T1000 (cell line): Measurements from ENCODE around the gene THADA.
"Not testable (repeated sequence)": the region's sequence is repeated elsewhere in the genome, so short reads cannot be mapped to it uniquely, and the experiment has no call there.

ENCODE experiments used
- DNase-seq: peaks from one replicate; lab custom pipeline; 2025; ENCODE audit warnings: mixed read lengths; lab: John Stamatoyannopoulos, UW

The THADA gene

GRCh38 chr2:43387092-43388062, 208.5 kb downstream of the THADA start:
- no peak for DNase-seq

GRCh38 chr2:43386679-43387078, 209.2 kb downstream of the THADA start:
- not testable (repeated sequence) for DNase-seq

GRCh38 chr2:43384143-43384542, 211.7 kb downstream of the THADA start:
- DNase-seq = no peak

- DNase-seq = no peak
These were observed 212.3 kb downstream of the THADA start for GRCh38 chr2:43383533-43383932.

- no peak for DNase-seq
These were observed 216.3 kb downstream of the THADA start for GRCh38 chr2:43379494-43379893.

- DNase-seq = no peak
These were observed 218.5 kb downstream of the THADA start for GRCh38 chr2:43377327-43377726.

GRCh38 chr2:43376523-43377198, 219.2 kb downstream of the THADA start:
- no peak for DNase-seq

- no peak for DNase-seq
These were observed 219.9 kb downstream of the THADA start for GRCh38 chr2:43375746-43376522.

- DNase-seq = no peak
These were observed 223.3 kb downstream of the THADA start for GRCh38 chr2:43372416-43373081.

GRCh38 chr2:43370705-43371104, 225.1 kb downstream of the THADA start:
- DNase-seq = no peak

GRCh38 chr2:43370146-43370545, 225.7 kb downstream of the THADA start:
- DNase-seq = no peak

- DNase-seq = no peak
These were observed 227.1 kb downstream of the THADA start for GRCh38 chr2:43368483-43369385.

- DNase-seq = no peak
These were observed 228.6 kb downstream of the THADA start for GRCh38 chr2:43367012-43367782.

- no peak for DNase-seq
These were observed 232.7 kb downstream of the THADA start for GRCh38 chr2:43363120-43363519.

- DNase-seq = no peak
These were observed 234.6 kb downstream of the THADA start for GRCh38 chr2:43361286-43361685.

- no peak for DNase-seq
These were observed 235.7 kb downstream of the THADA start for GRCh38 chr2:43360137-43360536.

- DNase-seq = no peak
These were observed 237.2 kb downstream of the THADA start for GRCh38 chr2:43358410-43359201.

- no peak for DNase-seq
These were observed 239.1 kb downstream of the THADA start for GRCh38 chr2:43356774-43357173.

- DNase-seq = no peak
These were observed 240.4 kb downstream of the THADA start for GRCh38 chr2:43355399-43355798.
